ENCODE results near the gene ACVR2B.

Gene ACVR2B

DNA sequence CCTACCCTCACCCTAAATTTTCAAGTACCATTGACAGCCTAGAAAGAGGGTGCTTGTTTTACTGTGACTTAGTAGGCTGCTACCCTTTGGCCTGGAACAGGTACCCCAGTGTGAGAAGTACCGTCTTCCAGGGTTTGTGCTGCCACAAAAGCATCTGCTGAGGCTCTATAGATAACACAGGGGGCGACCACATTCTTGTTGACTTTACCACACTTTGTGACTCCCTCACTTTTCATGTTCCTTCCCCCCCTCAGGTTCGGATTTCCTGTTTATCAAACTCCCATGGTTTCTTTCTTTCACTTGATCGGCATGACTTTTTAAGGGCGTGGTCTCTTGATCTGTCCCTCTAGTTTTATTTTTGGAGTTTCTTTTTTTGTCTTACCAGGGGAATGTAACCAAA, 66.0 kb downstream of the ACVR2B start:
- DNase-seq (ENCODE audit: low read depth) = peak; percentile 37
- TF ChIP-seq CTCF (conservative IDR thresholded peaks at IDR 0.05; ENCODE audit: low read depth, low read length) = no peak
- no peak overlapping the region for H3K4me3 ChIP-seq (ENCODE audit: low read depth, low read length)

DNA sequence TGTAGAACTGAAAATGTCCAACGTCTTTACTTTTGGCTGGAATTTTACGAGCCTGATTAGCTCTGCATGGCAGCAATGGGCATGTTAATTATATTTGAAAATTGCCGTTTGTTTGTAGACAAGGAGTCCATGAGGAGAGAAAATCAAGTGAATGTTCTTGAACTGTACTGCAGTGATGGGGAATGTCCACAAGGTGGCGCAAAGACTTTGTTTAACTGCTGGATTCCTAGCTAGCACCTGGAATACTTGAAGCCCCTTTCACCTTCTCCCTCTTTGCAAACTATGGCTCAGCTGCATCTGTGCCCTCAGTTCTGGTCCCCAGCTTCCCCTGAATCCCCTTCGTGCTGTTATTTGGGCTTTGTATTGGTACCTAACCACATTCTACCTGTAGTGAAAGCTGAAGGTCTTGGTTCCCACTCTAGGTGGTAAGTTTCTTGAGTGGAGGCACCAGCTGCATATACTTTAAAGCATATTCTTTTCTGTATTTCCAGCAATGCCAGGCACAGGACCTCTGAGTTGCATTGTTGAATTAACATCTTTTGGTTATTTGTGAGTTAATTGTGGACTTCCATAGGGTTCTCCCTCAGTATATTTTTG, 67.8 kb downstream of the ACVR2B start:
- DNase-seq (ENCODE audit: low read depth) = peak; percentile 86
- peak; percentile 92 for TF ChIP-seq CTCF (conservative IDR thresholded peaks at IDR 0.05; ENCODE audit: low read depth, low read length)
- no peak overlapping the region for H3K4me3 ChIP-seq (ENCODE audit: low read depth, low read length)

GRCh38 chr3:38522002-38522401, 68.3 kb downstream of the ACVR2B start:
- DNase-seq (ENCODE audit: low read depth) = no peak
- no peak for TF ChIP-seq CTCF (conservative IDR thresholded peaks at IDR 0.05; ENCODE audit: low read depth, low read length)
- no peak overlapping the region for H3K4me3 ChIP-seq (ENCODE audit: low read depth, low read length)

GRCh38 chr3:38524141-38524739, 70.5 kb downstream of the ACVR2B start:
- TF ChIP-seq CTCF (conservative IDR thresholded peaks at IDR 0.05; ENCODE audit: low read depth, low read length) = no peak
- H3K4me3 ChIP-seq (ENCODE audit: low read depth, low read length) = no peak overlapping the region

DNA sequence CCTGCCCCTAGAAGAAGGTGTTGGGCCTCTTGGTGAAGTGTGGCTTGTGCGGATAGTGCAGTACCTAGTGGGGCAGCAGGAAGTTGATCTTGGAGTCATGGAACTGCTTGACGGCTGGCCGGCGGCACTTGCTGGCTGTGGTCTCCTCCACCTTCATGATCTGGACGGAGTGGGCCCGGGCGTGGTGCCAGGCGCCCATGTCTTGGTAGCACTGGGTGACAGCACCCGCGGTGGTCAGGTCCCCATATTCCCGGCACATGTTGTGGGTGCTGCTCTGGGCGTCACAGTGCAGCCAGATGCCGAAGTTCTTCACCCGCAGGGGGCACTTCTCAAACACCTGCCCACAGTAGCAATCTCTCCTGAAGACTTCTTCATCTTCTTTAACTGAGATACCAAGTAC, 73.1 kb downstream of the ACVR2B start:
- TF ChIP-seq CTCF (conservative IDR thresholded peaks at IDR 0.05; ENCODE audit: low read depth, low read length) = no peak
- no peak overlapping the region for H3K4me3 ChIP-seq (ENCODE audit: low read depth, low read length)
- DNase-seq (ENCODE audit: low read depth) = no peak

More at GRCh38 chr3:38524141-38524739, 70.5 kb downstream of the ACVR2B start:
- DNase-seq (ENCODE audit: low read depth) = no peak

GRCh38 chr3:38528457-38528856, 74.8 kb downstream of the ACVR2B start:
- no peak for DNase-seq (ENCODE audit: low read depth)
- no peak for TF ChIP-seq CTCF (conservative IDR thresholded peaks at IDR 0.05; ENCODE audit: low read depth, low read length)
- H3K4me3 ChIP-seq (ENCODE audit: low read depth, low read length) = no peak overlapping the region

- no peak overlapping the region for H3K4me3 ChIP-seq (ENCODE audit: low read depth, low read length)
- no peak for TF ChIP-seq CTCF (conservative IDR thresholded peaks at IDR 0.05; ENCODE audit: low read depth, low read length)
- DNase-seq (ENCODE audit: low read depth) = no peak
These were observed 78.8 kb downstream of the ACVR2B start for GRCh38 chr3:38532529-38532928.
